Panc1 (cell line): ENCODE data around the gene COPB1. TPM values are rescaled to one million over a fixed set of nuclear protein-coding genes. Genes with fewer than 3 reads are reported as not detected.

Source experiments
- ATAC-seq: fragments of 200-7000 bp; cut with Tn5 transposase; 2 replicates; pipeline ENCODE4 v1.9.1; 2020; ENCODE audit warnings: mild to moderate bottlenecking, moderate library complexity
- BruUV-seq: library from RNA; stranded (reverse); fragments of 400-500 nt; replicated peaks from 2 replicates; lab custom pipeline; 2021; lab: Mats Ljungman, UMichigan
- CTCF ChIA-PET: fragments of 300-600 bp; sonication (Branson Sonifier 250); formaldehyde crosslinking; loops from one replicate; lab custom pipeline; 2022; ENCODE audit warnings: antibody characterized with exemption; lab: Charles Lee
- POLR2A ChIA-PET: fragments of 300-600 bp; sonication (Branson Sonifier 250); formaldehyde crosslinking; loops from one replicate; lab custom pipeline; 2022; ENCODE audit warnings: antibody characterized with exemption; lab: Charles Lee
- DNase-seq: peaks from one replicate; pipeline ENCODE4 v3.0.0-alpha.2; 2010; ENCODE audit warnings: low read depth, low spot score
- H3K27ac ChIP-seq: 2 replicates; pipeline ENCODE4 v1.5.1; 2011; ENCODE audit warnings: mild to moderate bottlenecking, low read length, inconsistent platforms
- H3K27me3 ChIP-seq: fragments of 200-500 bp; sonication (Bioruptor generic); 2 replicates; pipeline ENCODE4 v1.6.0; 2014; ENCODE audit warnings: low read length, inconsistent platforms; ENCODE audit not compliant: control insufficient read depth, insufficient read depth
- H3K36me3 ChIP-seq: fragments of 200-500 bp; sonication (Bioruptor generic); 2 replicates; pipeline ENCODE4 v1.5.1; 2014; ENCODE audit warnings: inconsistent platforms, mild to moderate bottlenecking, low read length, moderate library complexity; ENCODE audit not compliant: control insufficient read depth, insufficient read depth
- H3K4me1 ChIP-seq: 2 replicates; pipeline ENCODE4 v1.5.1; 2011; ENCODE audit warnings: inconsistent platforms, mild to moderate bottlenecking, low read length, moderate library complexity; ENCODE audit not compliant: control insufficient read depth, insufficient read depth
- H3K4me3 ChIP-seq, 2 experiments: 2 replicates each; pipeline ENCODE4 v1.5.1; 2011 to 2012; ENCODE audit warnings: low read depth in 2 of 2, low read length in 2 of 2, mild to moderate bottlenecking in 2 of 2, inconsistent platforms in 1 of 2, moderate library complexity in 1 of 2
- H3K9me3 ChIP-seq: fragments of 200-500 bp; sonication (Bioruptor generic); 2 replicates; pipeline ENCODE4 v1.5.1; 2014; ENCODE audit warnings: low read depth, mild to moderate bottlenecking, inconsistent platforms, low read length, moderate library complexity; ENCODE audit not compliant: control insufficient read depth, insufficient read depth
- CTCF ChIP-seq: fragments of 450-650 bp; IDR thresholded peaks from 2 replicates; pipeline ENCODE4 v1.5.1; 2017; ENCODE audit warnings: mild to moderate bottlenecking
- POLR2AphosphoS5 ChIP-seq: IDR thresholded peaks from 2 replicates; pipeline ENCODE4 v1.6.1; 2012; ENCODE audit warnings: mild to moderate bottlenecking, low read depth, low read length, moderate library complexity
- REST ChIP-seq, 2 experiments: IDR thresholded peaks; 2 replicates each; pipeline ENCODE4 v1.6.1; 2011 to 2012; ENCODE audit warnings: low read depth in 2 of 2, control low read depth in 1 of 2, low read length in 1 of 2, mild to moderate bottlenecking in 1 of 2, moderate library complexity in 1 of 2; ENCODE audit not compliant: insufficient read depth in 1 of 2
- SIN3A ChIP-seq: IDR thresholded peaks from 2 replicates; pipeline ENCODE4 v1.6.1; 2012; ENCODE audit warnings: low read depth, mild to moderate bottlenecking, low read length, moderate library complexity, borderline replicate concordance; ENCODE audit not compliant: insufficient read depth
- TCF7L2 ChIP-seq: IDR thresholded peaks from 2 replicates; pipeline ENCODE4 v1.6.1; 2011; ENCODE audit warnings: mild to moderate bottlenecking, low read depth, low read length, inconsistent platforms
- in situ Hi-C: cut with HindIII; loops from 2 replicates; pipeline ENCODE4 v1.10.0; 2016; ENCODE audit warnings: low sequenced_read_pairs, low pct_unique_long_range_greater_than_20kb
- intact Hi-C: fragments of 100-400 bp; cut with micrococcal nuclease; formaldehyde crosslinking; loops from one replicate; pipeline ENCODE4 v1.10.0; 2022; ENCODE audit not compliant: unreplicated experiment
- total RNA-seq: library from RNA; stranded (reverse); gene quantifications from one replicate; pipeline ENCODE4 v1.2.1, GENCODE V29; 2021; ENCODE audit not compliant: unreplicated experiment

The COPB1 gene
- total RNA-seq, 1 experiment from 2014 or later = 123 TPM

GRCh38 chr11:14445542-14446530, 53.8 kb downstream of the COPB1 start:
- CTCF ChIA-PET = no interaction called here

More at GRCh38 chr11:14445542-14446530, 53.8 kb downstream of the COPB1 start:
- TF ChIP-seq TCF7L2 (no peak), CTCF (no peak), SIN3A (no peak), REST (IDR thresholded peaks at IDR 0.05; ENCODE audit: insufficient read depth in 1 of 2, low read depth in 2 of 2, low read length in 1 of 2) (no peak), POLR2AphosphoS5 (no peak)
- intact Hi-C loops = no loop called here
- H3K27me3 ChIP-seq = no peaks in the 10 kb centered on the region
- POLR2A ChIA-PET = no interaction called here
- in situ Hi-C loops = no loop called here
- BruUV-seq = no TSS peak
- no peak for DNase-seq
- no peak overlapping the region for H3K4me3 ChIP-seq
- no peak overlapping the region for H3K27ac ChIP-seq
- ATAC-seq = no peak
- H3K36me3 ChIP-seq = no peaks in the 10 kb centered on the region
- no peaks in the 10 kb centered on the region for H3K9me3 ChIP-seq
- H3K4me1 ChIP-seq = peaks cover 4% of the 10 kb centered on the region; the same call in 1 of the 2 replicates
